Endometrium (tissue), 2 donors: ENCODE data around the gene EPN2.
"Not testable (repeated sequence)": the region's sequence is repeated elsewhere in the genome, so short reads cannot be mapped to it uniquely, and the experiment has no call there.

Experiments
- FAIRE-seq: peaks from 2 replicates; lab custom pipeline; 2012; peaks lifted over from hg19 to GRCh38; lab: Jason Lieb, UNC
- donor health status: control.
- donor health status: control.

The EPN2 gene

GRCh38 chr17:19237139-19237388 lies at the start of gene EPN2:
Gene EPN2 (plus strand): TSS chr17:19237366. CDS start chr17:19283120, 45,754 bp downstream.
- not testable (repeated sequence) for FAIRE-seq

GRCh38 chr17:19187883-19188869 lies 49.0 kb upstream of the EPN2 start:
- peak; percentile 64 for FAIRE-seq

GRCh38 chr17:19188870-19189708 lies 48.1 kb upstream of the EPN2 start:
- not testable (repeated sequence) for FAIRE-seq

- peak; percentile 57 for FAIRE-seq
These were observed 47.3 kb upstream of the EPN2 start for GRCh38 chr17:19189781-19190405.

DNA sequence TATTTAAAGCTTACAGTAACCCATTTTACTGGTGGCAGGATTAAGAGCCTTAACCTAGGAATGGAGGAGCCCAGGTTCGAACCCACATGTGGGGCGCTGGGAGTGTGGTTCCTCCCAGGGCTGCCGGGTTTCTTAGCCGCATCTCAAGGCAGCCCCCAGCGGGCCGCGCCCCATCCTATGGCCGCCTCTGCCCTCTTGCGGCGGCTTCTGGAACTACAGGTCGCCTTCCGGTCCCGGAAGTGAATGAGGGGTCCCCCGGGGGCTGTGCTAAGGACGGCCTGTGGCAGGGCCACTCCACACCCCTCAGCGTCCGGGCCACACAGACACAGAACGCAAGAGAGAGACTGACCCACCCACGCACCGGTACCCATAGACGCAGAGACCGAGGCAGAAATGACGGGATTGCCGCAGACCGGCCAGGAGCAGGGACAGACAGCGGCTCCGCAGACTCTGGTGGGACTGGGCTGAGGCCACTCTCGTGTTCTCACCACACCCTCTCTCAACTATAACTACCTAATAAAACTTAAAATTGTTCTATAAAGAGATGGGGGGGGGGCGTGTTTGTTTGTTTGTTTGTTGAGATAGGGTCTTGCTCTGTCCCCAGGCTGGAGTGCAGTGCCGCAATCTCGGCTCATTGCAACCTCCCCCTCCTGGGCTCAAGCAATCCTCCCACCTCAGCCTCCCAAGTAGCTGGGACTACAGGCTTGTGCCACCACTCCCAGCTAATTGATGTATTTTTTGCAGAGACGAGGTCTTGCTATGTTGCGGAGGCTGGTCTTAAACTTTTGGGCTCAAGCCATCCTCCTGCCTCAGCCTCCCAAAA lies 40.6 kb upstream of the EPN2 start:
- FAIRE-seq, result not testable (repeated sequence)

DNA sequence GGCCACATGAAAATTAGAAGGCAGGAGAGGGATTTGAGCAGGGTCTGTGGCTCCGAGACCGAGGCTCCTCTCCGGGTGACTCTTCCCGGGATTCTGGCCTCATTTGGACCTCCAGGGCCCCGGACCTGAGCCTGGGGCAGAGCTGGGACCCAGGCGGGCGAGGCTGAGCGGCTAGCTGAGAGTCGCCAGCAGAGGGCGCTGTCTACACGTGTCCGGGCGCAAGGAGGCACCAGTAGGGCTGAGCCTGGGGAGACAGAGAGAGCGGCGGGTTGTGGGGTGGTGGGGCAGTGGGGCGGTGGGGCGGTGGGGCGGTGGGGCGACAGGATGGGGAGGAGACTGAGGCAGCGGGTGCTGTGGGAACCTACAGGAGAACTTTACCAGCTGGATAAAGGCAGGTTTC lies 34.7 kb upstream of the EPN2 start:
- FAIRE-seq, result not testable (repeated sequence)

- not testable (repeated sequence) for FAIRE-seq
These were observed 33.7 kb upstream of the EPN2 start for GRCh38 chr17:19203429-19203828.

DNA sequence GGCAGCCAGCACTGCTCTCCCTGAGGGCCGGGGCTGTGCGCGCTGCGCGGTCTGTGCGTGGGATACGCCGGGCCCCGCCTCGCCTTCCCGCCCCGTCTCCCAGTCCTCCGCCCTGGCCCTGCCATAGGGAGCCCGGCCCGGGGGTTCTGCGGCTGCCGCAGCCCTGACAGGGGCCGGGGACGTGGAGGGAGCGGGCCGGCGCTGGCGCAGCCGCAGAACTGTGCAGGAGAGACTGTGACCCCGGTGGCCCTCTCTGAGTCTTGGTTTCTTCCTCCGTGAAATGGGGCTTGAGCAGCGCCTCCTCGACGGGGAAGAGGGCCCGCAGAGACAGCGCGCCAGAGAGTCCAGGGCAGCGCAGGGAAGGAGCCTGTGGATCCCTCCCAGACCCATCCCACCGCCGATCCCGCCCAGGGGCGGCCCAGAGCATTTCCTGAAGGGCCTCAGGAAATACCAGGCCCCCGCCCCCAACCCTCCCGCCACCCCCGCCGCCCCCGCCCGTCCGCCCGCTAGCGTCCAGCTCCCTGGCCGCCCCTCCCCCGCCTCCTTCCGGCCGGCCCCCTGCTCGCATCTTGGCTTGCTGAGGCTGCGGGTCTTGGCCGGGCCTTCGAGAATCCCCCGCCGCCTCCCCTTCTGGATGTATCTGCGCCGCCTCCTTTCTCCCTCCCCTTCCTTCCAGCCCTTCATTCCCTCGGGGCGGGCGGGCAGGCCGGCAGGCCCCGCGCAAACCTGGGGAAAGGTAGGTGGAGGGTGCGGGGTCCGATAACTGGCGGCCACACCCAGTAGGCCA lies 21.9 kb upstream of the EPN2 start:
- not testable (repeated sequence) for FAIRE-seq

GRCh38 chr17:19216148-19216926 lies 20.8 kb upstream of the EPN2 start:
- not testable (repeated sequence) for FAIRE-seq

- FAIRE-seq, result not testable (repeated sequence)
These were observed 18.3 kb upstream of the EPN2 start for GRCh38 chr17:19218914-19219313.

GRCh38 chr17:19219384-19219783 lies 17.8 kb upstream of the EPN2 start:
- FAIRE-seq, result not testable (repeated sequence)

DNA sequence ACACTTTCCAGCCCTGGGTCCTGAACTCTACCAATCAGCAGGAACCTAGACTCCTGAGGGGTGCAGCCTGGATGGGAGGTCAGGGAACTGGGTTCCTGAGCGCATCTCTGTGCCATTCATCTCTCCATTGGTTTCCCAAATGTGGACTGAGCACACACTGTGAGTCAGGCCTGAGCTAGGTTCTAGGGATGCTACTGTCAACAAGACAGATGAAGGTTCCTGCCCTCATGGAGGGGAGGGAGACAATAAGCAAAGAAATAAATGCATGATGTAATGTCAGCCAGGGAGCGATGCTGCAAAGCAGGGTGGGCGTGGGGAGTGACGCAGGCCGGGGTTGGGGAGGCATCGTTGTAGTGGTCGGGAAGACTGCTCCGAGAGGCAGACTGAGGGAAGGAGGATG lies 17.0 kb upstream of the EPN2 start:
- not testable (repeated sequence) for FAIRE-seq

DNA sequence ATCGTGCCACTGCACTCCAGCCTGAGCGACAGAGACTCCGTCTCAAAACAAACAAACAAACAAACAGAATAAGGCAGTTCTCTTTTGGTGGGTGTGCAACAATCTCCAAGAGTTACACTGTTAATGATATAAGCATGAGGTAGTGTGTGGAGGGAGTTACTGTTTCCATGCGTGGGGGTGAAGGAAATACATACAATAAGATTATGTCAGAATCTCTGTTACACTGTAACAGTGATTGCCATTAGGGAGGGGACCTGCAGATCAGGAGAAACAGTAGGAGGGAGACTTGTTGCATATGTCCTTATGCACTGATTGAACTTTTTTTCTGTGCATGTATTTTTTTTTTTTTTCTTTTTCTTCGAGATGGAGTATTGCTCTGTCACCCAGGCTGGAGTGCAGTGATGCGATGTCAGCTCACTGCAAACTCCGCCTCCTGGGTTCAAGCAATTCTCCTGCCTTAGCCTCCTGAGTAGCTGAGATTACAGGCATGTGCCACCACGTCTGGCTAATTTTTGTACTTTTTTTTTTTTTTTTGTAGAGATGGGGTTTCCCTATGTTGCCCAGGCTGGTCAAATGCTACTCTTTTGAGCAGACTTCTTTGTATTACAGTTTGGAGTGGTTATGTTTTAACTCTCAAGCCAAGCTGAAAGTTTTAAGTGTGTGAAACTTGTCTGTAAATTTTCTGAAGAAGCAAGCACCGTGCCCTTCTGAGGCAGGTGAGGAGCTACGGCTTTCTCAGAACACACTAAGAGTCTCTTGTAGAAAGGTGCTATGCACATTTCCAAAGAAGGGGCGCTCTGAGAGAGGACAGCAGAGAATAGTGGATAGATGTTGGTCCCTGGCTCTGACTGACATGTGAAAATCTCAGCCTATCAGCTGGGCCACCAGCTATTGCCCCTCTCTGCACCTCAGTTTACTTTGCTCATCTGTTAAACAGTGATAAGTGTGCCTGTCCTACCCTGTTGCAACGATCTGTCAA lies 10.3 kb upstream of the EPN2 start:
- not testable (repeated sequence) for FAIRE-seq

DNA sequence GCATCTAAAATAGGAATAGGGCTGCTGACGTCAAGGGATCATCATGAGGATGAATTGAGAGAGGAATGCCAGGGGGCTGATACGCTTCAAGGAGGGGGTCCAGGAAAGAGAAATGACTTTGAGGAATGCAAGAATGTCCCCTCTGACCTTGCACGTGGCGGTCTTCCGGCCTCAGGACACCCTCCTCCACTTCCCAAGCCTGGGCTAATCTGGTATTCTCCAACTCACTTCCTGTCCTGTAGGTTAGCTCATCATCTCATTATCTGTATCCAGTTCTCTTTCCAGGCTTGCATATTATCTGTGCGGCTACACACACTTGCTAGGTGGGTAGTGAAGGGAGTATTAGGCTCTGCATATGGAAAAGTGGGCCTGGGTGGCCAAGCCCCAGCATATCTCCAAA lies 2.5 kb upstream of the EPN2 start:
- FAIRE-seq, result not testable (repeated sequence)

- not testable (repeated sequence) for FAIRE-seq
These were observed 621 bp upstream of the EPN2 start for GRCh38 chr17:19236351-19237138.

DNA sequence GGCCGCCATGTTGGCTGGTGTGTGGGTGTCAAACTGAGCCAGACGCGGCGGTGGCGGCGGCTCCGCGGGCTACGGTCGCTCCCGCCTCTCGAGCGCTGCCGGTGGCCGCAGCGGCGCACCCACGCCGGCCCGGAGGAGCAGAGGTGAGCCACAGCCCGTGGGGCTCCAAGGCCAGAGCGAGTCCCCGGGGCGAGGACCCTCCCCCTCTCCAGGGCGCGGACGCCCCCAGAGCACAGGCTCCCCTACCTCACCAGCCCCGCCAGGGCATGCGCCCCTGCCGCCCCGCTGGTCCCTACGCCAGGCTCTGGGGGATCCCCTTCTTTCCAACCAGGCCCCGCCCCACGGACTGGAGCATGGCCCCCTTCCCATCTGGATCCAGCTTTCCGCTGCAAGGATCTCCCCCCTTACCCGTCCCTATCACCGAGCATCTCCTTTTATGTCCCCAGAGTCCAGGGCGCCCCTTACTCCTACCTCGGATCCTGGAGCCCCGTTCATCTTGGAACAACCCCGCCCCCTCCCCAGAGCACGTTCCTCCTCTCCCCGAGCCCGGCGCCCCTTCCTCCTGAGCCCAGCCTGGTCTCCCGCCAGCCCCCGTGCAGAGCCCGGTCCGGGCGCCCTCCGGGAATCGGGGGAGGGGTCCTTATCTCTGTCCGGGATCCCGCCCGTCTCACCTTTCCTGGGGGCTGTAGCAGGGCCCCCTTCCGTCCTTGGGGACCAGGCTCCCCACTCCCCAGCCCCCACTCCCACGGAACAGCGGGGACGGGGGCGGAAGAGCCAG lies 412 bp downstream of the EPN2 start:
- no peak for FAIRE-seq

DNA sequence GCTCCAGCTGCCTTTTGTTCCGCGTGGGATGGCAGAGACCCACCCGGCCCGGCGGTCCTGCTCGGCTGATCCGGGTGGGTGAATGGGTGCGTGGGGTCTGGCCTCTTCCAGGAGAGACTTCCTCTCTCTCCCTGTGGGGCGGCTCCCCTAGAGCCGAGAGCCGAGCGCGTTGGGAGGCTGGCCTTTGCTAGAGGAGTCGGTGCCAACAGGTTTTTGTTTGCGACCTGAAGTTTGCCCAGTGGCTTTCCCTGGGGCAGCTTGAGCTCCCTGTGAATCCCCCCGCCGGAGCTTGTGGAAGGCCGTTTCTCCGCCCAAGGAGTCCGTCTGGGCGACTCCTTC lies 970 bp downstream of the EPN2 start:
- FAIRE-seq, result no peak
